Brain microvascular endothelial cell (primary cell): Measurements from ENCODE around the gene NDUFV1.

ENCODE experiments used
- DNase-seq: peaks from one replicate; pipeline ENCODE4 v3.0.0-alpha.2; 2020
- H3K27ac ChIP-seq: fragments of 250-450 bp; sonication (Bioruptor Pico); 2 replicates; pipeline ENCODE4 v1.5.1; 2020; ENCODE audit warnings: mild to moderate bottlenecking, moderate library complexity
- H3K27me3 ChIP-seq: fragments of 250-450 bp; sonication (Bioruptor Pico); replicated peaks from 2 replicates; pipeline ENCODE4 v1.5.1; 2020; ENCODE audit warnings: mild to moderate bottlenecking
- H3K36me3 ChIP-seq: fragments of 250-450 bp; sonication (Bioruptor Pico); replicated peaks from 2 replicates; pipeline ENCODE4 v1.5.1; 2020; ENCODE audit warnings: mild to moderate bottlenecking
- H3K4me3 ChIP-seq: 2 replicates; pipeline ENCODE4 v1.5.1; 2011; ENCODE audit warnings: low read depth, mild to moderate bottlenecking, control low read depth, low read length, moderate library complexity
- CTCF ChIP-seq: IDR thresholded peaks from 2 replicates; pipeline ENCODE4 v1.5.1; 2011; ENCODE audit warnings: low read depth, mild to moderate bottlenecking, moderate library complexity, low read length, control low read depth, inconsistent platforms; ENCODE audit errors: missing control alignments
- in situ Hi-C: cut with HindIII; loops from 2 replicates; pipeline ENCODE4 v1.10.0; 2017; ENCODE audit warnings: low sequenced_read_pairs, low pct_ligation_motif_present

Gene NDUFV1

GRCh38 chr11:67571443-67571842 is 35.3 kb upstream of the NDUFV1 start:
- H3K4me3 ChIP-seq, result no peak overlapping the region
- in situ Hi-C loops, result no loop called here
- H3K27me3 ChIP-seq, result no peaks in the 10 kb centered on the region
- no peak for TF ChIP-seq CTCF
- H3K36me3 ChIP-seq, result no peaks in the 10 kb centered on the region
- no peak for DNase-seq
- no peak overlapping the region for H3K27ac ChIP-seq

GRCh38 chr11:67572305-67572704 is 34.4 kb upstream of the NDUFV1 start:
- TF ChIP-seq CTCF, result no peak
- Histone ChIP-seq H3K36me3 (no peaks in the 10 kb centered on the region), H3K27ac (no peak overlapping the region), H3K27me3 (no peaks in the 10 kb centered on the region), H3K4me3 (no peak overlapping the region)
- in situ Hi-C loops, result no loop called here
- DNase-seq, result no peak

DNA sequence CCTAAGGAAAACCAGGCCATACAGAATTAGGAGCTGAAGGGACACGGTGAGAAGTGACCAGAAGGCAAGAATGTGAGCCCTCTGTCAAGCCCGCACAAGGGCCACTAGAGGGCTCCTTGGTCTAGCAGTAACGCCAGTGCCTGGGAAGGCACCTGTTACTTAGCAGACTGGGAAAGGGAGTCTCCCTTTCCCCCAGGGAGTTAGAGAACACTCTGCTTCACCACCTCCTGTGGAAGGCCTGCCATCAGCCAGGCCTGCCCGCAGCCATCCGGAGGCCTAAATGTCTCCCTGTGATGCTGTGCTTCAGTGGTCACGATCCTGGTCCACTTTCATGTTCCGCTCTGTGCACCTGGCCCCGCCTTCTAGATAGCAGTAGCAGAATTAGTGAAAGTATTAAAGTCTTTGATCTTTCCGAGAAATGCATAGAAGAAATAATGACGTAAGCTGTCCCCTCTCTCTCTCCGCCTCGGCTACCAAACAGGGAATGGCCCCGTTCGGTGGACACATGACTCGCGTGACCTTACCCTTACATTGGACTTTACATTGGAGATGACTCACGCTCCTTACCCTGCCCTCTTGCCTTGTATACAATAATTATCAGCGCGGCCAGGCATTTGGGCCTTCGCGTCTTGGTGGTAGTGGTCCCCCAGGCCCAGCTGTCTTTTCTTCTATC is 33.9 kb upstream of the NDUFV1 start:
- no peak overlapping the region for H3K27ac ChIP-seq
- no peak overlapping the region for H3K4me3 ChIP-seq
- TF ChIP-seq CTCF, result peak; percentile 85
- in situ Hi-C loops, result no loop called here
- no peaks in the 10 kb centered on the region for H3K36me3 ChIP-seq
- no peaks in the 10 kb centered on the region for H3K27me3 ChIP-seq
- DNase-seq, result peak; percentile 45

GRCh38 chr11:67574938-67575337 is 31.8 kb upstream of the NDUFV1 start:
- no peak for DNase-seq
- Histone ChIP-seq H3K27ac (no peak overlapping the region), H3K4me3 (no peak overlapping the region), H3K27me3 (no peaks in the 10 kb centered on the region), H3K36me3 (no peaks in the 10 kb centered on the region)
- no peak for TF ChIP-seq CTCF
- in situ Hi-C loops, result no loop called here

DNA sequence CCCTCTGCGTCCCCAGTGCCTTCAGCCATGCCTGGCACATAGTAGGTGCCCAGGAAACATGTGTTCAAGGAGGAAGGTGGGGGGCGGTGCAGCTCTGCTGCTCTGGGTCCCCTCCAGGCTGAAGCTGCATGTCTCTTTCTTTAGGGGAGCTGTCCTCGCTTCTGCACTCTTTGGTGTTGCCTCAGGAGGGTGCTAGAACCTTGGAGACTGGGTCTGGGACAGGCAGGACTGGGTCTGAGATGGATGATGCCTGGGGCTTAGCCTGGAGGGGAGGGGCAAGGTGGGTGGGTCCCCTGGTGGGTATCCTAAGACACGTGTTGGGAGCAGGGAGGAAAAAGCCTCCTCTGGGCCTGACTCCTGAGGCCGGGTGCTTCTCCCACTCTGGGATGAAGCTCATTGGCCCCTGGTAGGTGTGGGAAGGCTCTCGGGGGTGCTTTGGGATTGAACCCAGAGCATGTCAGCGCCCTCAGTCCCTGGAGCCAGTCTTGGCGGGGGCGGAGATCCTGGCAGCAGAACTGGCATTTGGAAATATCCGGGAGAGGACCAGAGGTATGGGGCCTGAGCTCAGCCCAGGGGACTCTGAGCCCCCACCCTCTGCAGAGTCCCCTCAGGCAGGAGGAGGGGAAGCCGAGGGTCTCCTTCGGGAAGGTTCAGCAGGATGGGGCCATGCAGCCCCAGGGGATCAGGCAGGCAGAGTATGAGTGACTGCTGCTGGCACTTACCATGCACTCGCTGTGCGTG is 29.8 kb upstream of the NDUFV1 start:
- Histone ChIP-seq H3K27ac (no peak overlapping the region), H3K27me3 (no peaks in the 10 kb centered on the region), H3K36me3 (no peaks in the 10 kb centered on the region), H3K4me3 (no peak overlapping the region)
- DNase-seq, result no peak
- in situ Hi-C loops, result no loop called here
- peak; percentile 2 for TF ChIP-seq CTCF
